ENCODE data around the gene UNCX. TPM values are rescaled to one million over a fixed set of nuclear protein-coding genes. Genes with fewer than 3 reads are reported as not detected.

Gene UNCX
- total and polyA plus RNA-seq, 9 of the 15 experiments (the other 6 are each of a cell fraction or from before 2014, with no cell fraction given), result not detected

- ChIA-PET CTCF (ENCODE audit: low intra/inter-chr PET ratio) (no interaction called here), POLR2A (no interaction called here)
- Histone ChIP-seq H2AFZ (ENCODE audit: low read depth, low read length) (no peak overlapping the region), H3K9ac (ENCODE audit: insufficient read depth in 1 of 2, low read depth in 2 of 2, low read length in 2 of 2) (no peak overlapping the region), H3K27ac (ENCODE audit: extremely low read depth, low read depth, low read length) (no peak overlapping the region), H3K4me2 (ENCODE audit: insufficient read depth, low read length) (no peak overlapping the region), H3K36me3 (ENCODE audit: control insufficient read depth, insufficient read depth, low read length) (no peaks in the 10 kb centered on the region), H3K9me3 (replicated peaks; ENCODE audit: control insufficient read depth, insufficient read depth, low read depth, low read length) (no peaks in the 10 kb centered on the region), H4K20me1 (replicated peaks; ENCODE audit: control insufficient read depth, insufficient read depth, low read length) (0 out of 2 replicates have a peak, but pooled peaks cover 2% of the 10 kb centered on the region), H3K79me2 (ENCODE audit: control insufficient read depth, insufficient read depth, low read length) (no peaks in the 10 kb centered on the region), H3K4me3 (no peak overlapping the region), H3K4me1 (replicated peaks in 1 of 2; ENCODE audit: control insufficient read depth in 2 of 2, insufficient read depth in 2 of 2, low read length in 2 of 2) (peaks cover 0 to 28% of the 10 kb centered on the region in 2 experiments; a peak in 2 of 5 replicates), H3K9me1 (ENCODE audit: control insufficient read depth, insufficient read depth, low read length) (no peaks in the 10 kb centered on the region), H3K27me3 (ENCODE audit: control insufficient read depth in 2 of 2, insufficient read depth in 2 of 2, low read length in 2 of 2) (peaks cover 35 to 54% of the 10 kb centered on the region in 2 experiments)
- intact Hi-C loops (cut with micrococcal nuclease) (loop anchor here (10.0 kb wide), 1 partner anchor 135 kb away; no protein-coding TSS in a partner anchor), in situ Hi-C loops (cut with MboI) (no loop called here)
- WGBS (ENCODE audit: insufficient coverage, low coverage, missing lambda C conversion rate), result 45% methylated on average over 15 of the region's 64 CpGs
- TF ChIP-seq ZNF76 (CRISPR knock-in tag; IDR thresholded peaks at IDR 0.05; ENCODE audit: borderline replicate concordance), result no peak
- no peak for TF ChIP-seq HLTF (IDR thresholded peaks at IDR 0.05)
- TF ChIP-seq ZNF507 (tag; conservative IDR thresholded peaks at IDR 0.05), result no peak
- TF ChIP-seq ZNF41 (CRISPR knock-in tag; conservative IDR thresholded peaks at IDR 0.05), result no peak
- TF ChIP-seq CCNT2 (IDR thresholded peaks at IDR 0.05; ENCODE audit: borderline replicate concordance, extremely low read depth, insufficient read length, low read depth, low read length), result no peak
- no peak for TF ChIP-seq POLR2AphosphoS5 (IDR thresholded peaks at IDR 0.05; ENCODE audit: control insufficient read depth, insufficient read depth, low read depth, low read length)
- no peak for TF ChIP-seq ATF1 (CRISPR knock-in tag; IDR thresholded peaks at IDR 0.05)
- no peak for TF ChIP-seq ATF1 (tag; IDR thresholded peaks at IDR 0.05)
- TF ChIP-seq CEBPG (CRISPR knock-in tag; IDR thresholded peaks at IDR 0.05), result no peak
- no peak for TF ChIP-seq CEBPG (tag; conservative IDR thresholded peaks at IDR 0.05 in 1 of 2, IDR thresholded peaks at IDR 0.05 in 1 of 2)
- no peak for DNase-seq (ENCODE audit: extremely low read depth in 1 of 4, low spot score in 3 of 4)
- ATAC-seq, result no peak
- FAIRE-seq, result no peak
- no TSS peak for BruUV-seq (replicated peaks)
Measured at GRCh38 chr7:1229202-1229947, 3.3 kb upstream of the UNCX start.
